Measurements from ENCODE around the gene CDKN2B-AS1.

CDKN2B-AS1 gene

GRCh38 chr9:22088053-22088716 is 93.6 kb downstream of the CDKN2B-AS1 start:
- no peak for DNase-seq (ENCODE audit: low read depth)

- no peak for DNase-seq (ENCODE audit: low read depth)
Observed at GRCh38 chr9:22088717-22089061, 94.1 kb downstream of the CDKN2B-AS1 start.

GRCh38 chr9:22097707-22098106 is 103.1 kb downstream of the CDKN2B-AS1 start:
- DNase-seq (ENCODE audit: low read depth), result no peak

- DNase-seq (ENCODE audit: low read depth), result no peak
Observed at GRCh38 chr9:22098643-22099332, 104.2 kb downstream of the CDKN2B-AS1 start.

- DNase-seq (ENCODE audit: low read depth), result no peak
Observed at GRCh38 chr9:22100626-22101025, 106.0 kb downstream of the CDKN2B-AS1 start.

GRCh38 chr9:22102146-22103053 is 107.8 kb downstream of the CDKN2B-AS1 start:
- no peak for DNase-seq (ENCODE audit: low read depth)

GRCh38 chr9:22103685-22104575 is 109.3 kb downstream of the CDKN2B-AS1 start:
- DNase-seq (ENCODE audit: low read depth), result no peak

GRCh38 chr9:22105005-22105722 is 110.6 kb downstream of the CDKN2B-AS1 start:
- DNase-seq (ENCODE audit: low read depth), result no peak

GRCh38 chr9:22107202-22108045 is 112.8 kb downstream of the CDKN2B-AS1 start:
- no peak for DNase-seq (ENCODE audit: low read depth)

- no peak for DNase-seq (ENCODE audit: low read depth)
Observed at GRCh38 chr9:22108581-22109370, 114.2 kb downstream of the CDKN2B-AS1 start.

GRCh38 chr9:22111176-22111953 is 116.8 kb downstream of the CDKN2B-AS1 start:
- no peak for DNase-seq (ENCODE audit: low read depth)

GRCh38 chr9:22111954-22112247 is 117.3 kb downstream of the CDKN2B-AS1 start:
- DNase-seq (ENCODE audit: low read depth), result no peak

GRCh38 chr9:22112870-22113821 is 118.6 kb downstream of the CDKN2B-AS1 start:
- DNase-seq (ENCODE audit: low read depth), result no peak

- DNase-seq (ENCODE audit: low read depth), result no peak
Observed at GRCh38 chr9:22114956-22115355, 120.4 kb downstream of the CDKN2B-AS1 start.

GRCh38 chr9:22116758-22117157 is 122.2 kb downstream of the CDKN2B-AS1 start:
- DNase-seq (ENCODE audit: low read depth), result no peak

- DNase-seq (ENCODE audit: low read depth), result no peak
Observed at GRCh38 chr9:22117511-22118384, 123.2 kb downstream of the CDKN2B-AS1 start.
